Measurements from ENCODE around the gene RETNLB. TPM values are rescaled to one million over a fixed set of nuclear protein-coding genes. Genes with fewer than 3 reads are reported as not detected.

The RETNLB gene
- total and polyA plus RNA-seq, 2 of the 4 experiments (the other 2 are of a cell fraction), result not detected

DNA sequence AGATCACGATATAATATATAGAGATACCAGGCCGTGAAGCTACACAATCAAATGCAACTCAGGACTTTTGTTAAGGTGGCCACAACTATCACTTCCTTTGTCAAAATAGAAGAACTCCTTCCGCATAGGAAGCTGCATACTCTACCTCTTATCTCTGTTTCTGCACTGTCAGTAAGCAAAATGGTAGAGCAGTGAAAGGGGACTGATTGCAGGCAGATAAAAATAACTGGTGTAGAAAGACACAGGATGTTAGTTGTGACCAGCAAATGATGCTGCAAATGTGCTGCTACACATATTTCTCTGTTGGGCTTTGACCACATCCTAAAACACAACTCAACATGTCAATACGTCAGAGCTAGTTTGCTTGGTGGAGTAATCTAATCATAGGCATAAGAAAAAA, 49.1 kb upstream of the RETNLB start:
- no peak overlapping the region for H3K18ac ChIP-seq (ENCODE audit: low read depth, low read length)
- POLR2A ChIA-PET (ENCODE audit: unreplicated experiment), result interaction anchor here (0.6 kb wide), 1 partner anchor 899 kb away, joined by 7 read pairs; no protein-coding TSS in a partner anchor
- no peaks in the 10 kb centered on the region for H3K27me3 ChIP-seq (ENCODE audit: control insufficient read depth, insufficient read depth, low read length)
- dilution Hi-C loops (cut with HindIII; ENCODE audit: low sequenced_read_pairs, unreplicated experiment) (no loop called here), in situ Hi-C loops (cut with MboI; ENCODE audit: low sequenced_read_pairs) (no loop called here), intact Hi-C loops (cut with micrococcal nuclease) (no loop called here)
- no peak overlapping the region for H3K56ac ChIP-seq (ENCODE audit: extremely low read depth, insufficient read depth, low read length)
- no peak for ATAC-seq (ENCODE audit: low read depth)
- H4K20me1 ChIP-seq (ENCODE audit: insufficient read depth, low read length), result no peaks in the 10 kb centered on the region
- H2AK5ac ChIP-seq (ENCODE audit: low read depth, low read length), result no peak overlapping the region
- no peak overlapping the region for H2AK9ac ChIP-seq (replicated peaks; ENCODE audit: low read depth, low read length, poor library complexity)
- H3K14ac ChIP-seq (replicated peaks; ENCODE audit: low read depth, low read length), result no peak overlapping the region
- no peak overlapping the region for H3K23ac ChIP-seq (ENCODE audit: low read depth, low read length)
- H3K4me2 ChIP-seq (ENCODE audit: low read depth, low read length), result no peak overlapping the region
- H3K9me3 ChIP-seq (ENCODE audit: control insufficient read depth, insufficient read depth, low read length), result no peaks in the 10 kb centered on the region
- H3K9me1 ChIP-seq (ENCODE audit: insufficient read depth, low read length), result no peaks in the 10 kb centered on the region
- H2BK120ac ChIP-seq (ENCODE audit: low read depth, low read length), result no peak overlapping the region
- H3K4ac ChIP-seq (ENCODE audit: low read depth, low read length), result no peak overlapping the region
- H3K79me1 ChIP-seq (ENCODE audit: low read depth in 1 of 2, low read length in 2 of 2), result no peaks in the 10 kb centered on the region
- no peak overlapping the region for H2BK20ac ChIP-seq (ENCODE audit: low read depth, low read length)
- TF ChIP-seq CHD1 (IDR thresholded peaks at IDR 0.05; ENCODE audit: low read depth, low read length) (no peak), BHLHE40 (IDR thresholded peaks at IDR 0.05; ENCODE audit: low read depth, low read length) (no peak)
- H3K9ac ChIP-seq (ENCODE audit: low read depth, low read length), result no peak overlapping the region
- no peak for DNase-seq
- no peak overlapping the region for H2BK15ac ChIP-seq (ENCODE audit: low read depth, low read length)
- no peak overlapping the region for H3K27ac ChIP-seq (ENCODE audit: insufficient read depth, low read length)
- no TSS peak for BruUV-seq (replicated peaks)
- H4K8ac ChIP-seq (ENCODE audit: low read depth in 2 of 2, low read length in 2 of 2), result no peak overlapping the region
- H4K91ac ChIP-seq (ENCODE audit: insufficient read depth, low read depth, low read length), result no peak overlapping the region
- no peak overlapping the region for H4K5ac ChIP-seq (ENCODE audit: low read depth, low read length)
- H2BK5ac ChIP-seq (ENCODE audit: low read depth, low read length, poor library complexity, severe bottlenecking), result no peak overlapping the region
- H3K36me3 ChIP-seq (ENCODE audit: control insufficient read depth, insufficient read depth, low read length), result no peaks in the 10 kb centered on the region
- CTCF ChIA-PET, result no interaction called here
- no CpG with 5 or more reads among the region's 4 CpGs for WGBS, 2 experiments (ENCODE audit: extremely low coverage in 2 of 2, insufficient read length in 1 of 2)
- no peak overlapping the region for H2AFZ ChIP-seq (replicated peaks; ENCODE audit: low read length, poor library complexity)
- no peaks in the 10 kb centered on the region for H3K4me1 ChIP-seq (ENCODE audit: control insufficient read depth, insufficient read depth, low read length)
- H3K4me3 ChIP-seq (ENCODE audit: insufficient read depth, low read depth, low read length), result no peak overlapping the region
